Inferior parietal cortex (tissue), 1 donor: ENCODE results near the gene SATB1.

Source experiments
- DNase-seq: peaks from one replicate; pipeline ENCODE4 v3.0.0-alpha.2; 2016; ENCODE audit errors: extremely low spot score

The SATB1 gene

DNA sequence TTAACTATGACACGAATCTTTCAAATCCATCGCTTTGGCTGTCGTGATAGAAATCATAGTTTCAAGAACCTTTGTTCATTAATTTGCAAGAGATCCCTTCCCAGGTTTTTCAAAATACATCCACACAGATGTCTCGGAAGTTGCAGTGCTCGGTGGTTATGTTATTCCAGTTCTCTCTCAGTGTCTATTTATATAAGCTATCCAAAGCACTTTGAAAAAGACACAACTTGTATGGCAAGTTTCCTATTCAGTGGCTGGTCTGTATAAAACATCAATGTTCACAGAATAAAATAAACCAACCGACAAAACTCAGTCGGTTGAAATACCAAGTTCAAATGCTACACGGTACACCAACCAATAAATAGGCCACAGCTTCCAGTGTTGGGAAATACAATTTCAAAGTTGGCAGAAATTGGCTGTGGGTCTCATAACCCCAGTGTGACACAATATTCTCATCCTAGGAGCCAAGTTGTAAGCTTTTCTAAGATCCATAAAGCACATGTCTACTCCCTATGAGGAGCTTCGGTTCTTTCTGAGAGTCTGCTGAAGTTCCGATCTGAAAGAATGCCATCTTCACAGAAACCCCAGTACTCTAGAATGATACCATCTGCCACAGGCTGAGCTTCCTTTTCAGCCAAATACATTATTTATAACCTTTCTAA is 23.7 kb downstream of the SATB1 start:
- no peak for DNase-seq

DNA sequence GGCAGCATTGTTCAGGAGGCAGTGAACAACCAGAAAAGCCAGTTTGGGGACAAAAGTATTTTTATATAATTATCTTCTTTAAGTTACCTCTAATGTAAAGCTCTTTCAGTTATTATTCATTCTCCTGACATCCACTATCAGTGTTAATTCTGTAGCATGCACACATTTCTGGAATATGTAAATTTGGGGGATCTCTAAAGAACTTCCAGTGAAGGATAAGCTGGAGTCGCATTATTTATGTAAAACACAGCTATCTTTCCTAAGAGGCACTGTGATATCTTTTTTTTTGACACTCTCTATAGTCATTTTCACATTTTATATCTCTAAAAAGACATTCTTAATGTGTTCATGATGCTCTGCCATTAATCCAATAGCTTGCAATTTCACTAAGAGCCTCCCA is 26.7 kb downstream of the SATB1 start:
- no peak for DNase-seq

DNA sequence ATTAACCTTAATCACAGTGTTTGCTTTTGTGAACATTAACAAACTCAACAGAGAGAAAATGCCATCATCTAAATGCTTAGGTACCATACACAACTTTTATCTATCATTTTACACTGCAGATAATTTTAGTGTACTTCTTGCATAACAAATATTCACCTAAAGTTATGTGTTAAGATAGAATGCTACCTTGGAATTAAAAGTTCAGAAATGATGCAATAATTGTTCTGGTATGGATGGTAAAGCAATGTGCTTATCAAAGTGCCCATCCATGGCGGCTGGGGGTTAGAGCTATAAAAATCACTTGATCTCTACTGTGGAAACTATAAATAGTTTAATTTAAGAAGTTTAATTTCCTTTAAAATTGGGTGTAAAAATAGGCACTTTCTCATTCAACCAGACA is 28.7 kb downstream of the SATB1 start:
- DNase-seq: no peak

DNA sequence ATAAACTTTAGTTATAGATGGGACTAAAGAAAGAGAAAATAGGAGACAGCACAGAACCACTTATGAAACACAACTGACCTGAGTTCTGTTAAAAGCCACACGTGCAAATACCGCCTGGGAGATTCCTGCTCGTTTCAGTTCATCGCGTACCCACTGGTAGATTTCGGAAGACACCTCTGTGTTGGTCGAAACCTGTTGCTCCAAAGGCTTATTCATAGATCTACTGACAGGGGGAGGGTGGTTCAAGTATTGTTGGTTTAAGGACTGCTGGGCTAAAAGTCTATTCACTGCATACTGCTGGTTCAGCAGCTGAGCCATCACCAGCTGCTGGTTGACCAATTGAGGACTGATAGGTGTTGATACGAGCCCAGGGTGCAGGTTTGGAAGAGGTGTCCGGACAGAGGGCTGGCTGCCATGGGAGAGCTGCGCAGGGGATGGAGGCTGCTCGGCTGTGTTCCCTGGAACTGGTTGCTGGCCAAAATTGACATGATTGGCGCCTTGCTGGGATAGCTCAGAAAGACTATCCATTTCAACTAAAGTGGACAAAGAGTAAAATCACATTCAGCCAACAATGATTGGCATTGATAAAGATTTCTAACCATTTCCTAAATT is 30.6 kb downstream of the SATB1 start:
- no peak for DNase-seq

DNA sequence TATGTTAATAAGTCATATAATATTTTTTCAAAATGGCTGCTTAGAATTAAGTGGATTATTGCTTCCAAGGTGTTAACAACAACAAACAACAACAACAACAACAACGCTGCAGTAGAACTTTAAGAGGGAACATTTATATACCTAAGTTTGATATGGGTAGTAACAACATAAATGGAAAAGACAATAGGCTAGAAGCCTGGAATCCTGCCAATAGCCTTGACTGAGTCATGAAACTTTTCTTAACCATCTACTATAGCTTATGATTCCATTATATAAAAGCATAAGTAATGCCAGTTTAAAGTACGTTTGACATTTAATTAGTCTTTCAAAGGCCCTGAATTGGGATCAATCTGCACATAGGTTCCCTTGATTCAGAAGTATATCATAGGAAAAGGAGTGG is 31.2 kb downstream of the SATB1 start:
- no peak for DNase-seq

DNA sequence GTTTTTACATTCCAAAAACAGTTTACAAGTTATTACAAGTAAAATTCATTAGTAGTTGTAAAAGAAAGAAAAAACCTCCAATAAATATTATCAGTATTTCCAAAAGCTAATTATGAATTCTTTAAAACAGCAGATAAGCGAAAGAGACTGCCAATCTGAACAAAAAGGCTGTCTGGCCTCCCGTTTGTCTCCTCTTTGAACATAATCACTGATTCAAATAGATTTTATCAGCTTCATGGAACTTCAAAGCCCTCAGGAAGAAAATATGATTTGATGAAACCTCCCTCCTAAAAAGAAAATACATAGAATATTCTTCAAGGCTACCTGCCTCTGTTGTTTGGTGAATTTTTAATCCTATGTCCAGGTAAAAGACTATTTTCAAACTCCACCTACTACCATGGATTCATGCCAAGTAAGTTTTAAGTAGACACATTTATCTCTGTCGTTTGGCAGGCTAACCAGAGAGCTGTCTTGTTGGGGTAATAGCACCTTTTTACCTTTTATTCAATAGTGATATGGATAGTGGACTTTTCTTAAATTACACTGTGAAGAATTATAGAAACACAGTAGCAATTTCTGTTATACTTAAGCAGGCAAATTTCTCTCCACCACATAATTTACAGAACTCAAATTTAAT is 35.0 kb downstream of the SATB1 start:
- no peak for DNase-seq

DNA sequence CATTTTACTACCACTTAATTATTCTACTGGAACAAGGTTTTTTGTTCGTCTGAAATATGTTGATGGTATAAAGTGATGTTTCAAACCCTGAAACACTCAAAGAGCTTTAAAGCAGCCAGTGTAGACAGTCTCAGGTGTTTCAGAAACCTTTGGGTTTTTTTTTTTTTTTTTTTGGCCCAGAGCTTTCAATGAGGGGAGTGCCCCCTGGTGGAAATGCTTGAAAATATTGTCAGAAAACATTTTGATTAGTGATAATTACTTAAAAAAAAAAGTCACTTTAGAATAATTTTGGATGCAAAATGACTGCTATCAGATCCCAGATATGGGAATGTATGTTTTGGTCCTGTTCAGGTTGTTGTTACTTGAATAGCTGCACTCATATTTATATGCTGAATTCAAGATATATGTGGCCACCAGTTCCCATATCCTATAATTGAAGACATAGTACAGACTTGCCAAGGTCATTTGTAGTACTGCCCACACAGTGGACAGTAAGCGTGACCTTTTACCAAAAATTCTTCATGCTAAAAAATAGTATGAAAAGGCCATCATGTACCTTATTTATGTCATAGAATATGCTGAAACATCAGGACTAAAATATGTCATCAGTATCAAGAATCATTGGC is 35.9 kb downstream of the SATB1 start:
- no peak for DNase-seq

DNA sequence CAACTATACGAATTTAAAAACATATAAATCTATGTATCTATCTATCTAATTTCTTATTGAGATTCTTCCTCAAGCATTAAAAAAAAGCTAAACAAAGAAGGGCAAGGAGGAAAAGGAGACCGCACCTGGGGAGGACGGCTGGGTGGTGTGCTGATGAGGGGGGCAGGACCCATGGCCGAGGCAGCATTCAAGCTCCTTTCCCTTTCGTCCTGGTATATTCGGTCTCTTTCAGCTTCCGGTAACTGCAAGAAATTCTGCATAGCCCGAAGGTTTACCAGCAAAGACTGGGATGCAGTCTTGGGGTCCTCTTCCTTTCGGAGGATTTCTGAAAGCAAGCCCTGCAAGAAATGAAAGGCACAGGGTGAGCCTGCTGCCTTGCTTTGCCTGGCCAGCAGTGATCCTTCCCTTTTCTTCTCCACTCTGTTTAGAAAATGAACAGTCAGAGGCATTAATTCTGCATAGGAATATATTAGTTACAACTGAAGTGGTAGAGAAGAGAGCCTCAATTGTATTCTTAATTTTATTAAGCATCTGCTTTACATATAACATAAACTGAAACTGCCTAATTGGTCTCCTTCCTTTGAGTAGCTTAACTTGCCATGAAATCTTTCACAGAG is 38.8 kb downstream of the SATB1 start:
- DNase-seq: no peak

DNA sequence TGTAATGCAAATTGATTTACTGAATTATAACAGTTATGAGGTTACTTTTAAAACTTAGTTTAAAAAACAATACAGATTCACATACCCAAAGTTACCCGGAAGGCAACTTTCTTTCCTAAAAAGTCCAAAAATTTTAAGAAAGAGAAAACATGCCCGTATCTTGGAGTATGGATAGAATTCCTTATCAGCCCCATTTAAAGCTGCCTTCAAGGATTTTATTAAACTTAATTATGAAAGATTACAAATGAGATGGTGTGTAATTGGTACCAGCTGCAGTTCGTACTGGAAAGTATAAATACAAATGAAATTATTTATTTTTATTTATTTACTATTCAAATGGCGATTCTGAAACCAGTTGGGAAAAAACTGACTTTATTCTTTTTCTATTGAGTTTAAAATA is 39.4 kb downstream of the SATB1 start:
- DNase-seq: no peak

DNA sequence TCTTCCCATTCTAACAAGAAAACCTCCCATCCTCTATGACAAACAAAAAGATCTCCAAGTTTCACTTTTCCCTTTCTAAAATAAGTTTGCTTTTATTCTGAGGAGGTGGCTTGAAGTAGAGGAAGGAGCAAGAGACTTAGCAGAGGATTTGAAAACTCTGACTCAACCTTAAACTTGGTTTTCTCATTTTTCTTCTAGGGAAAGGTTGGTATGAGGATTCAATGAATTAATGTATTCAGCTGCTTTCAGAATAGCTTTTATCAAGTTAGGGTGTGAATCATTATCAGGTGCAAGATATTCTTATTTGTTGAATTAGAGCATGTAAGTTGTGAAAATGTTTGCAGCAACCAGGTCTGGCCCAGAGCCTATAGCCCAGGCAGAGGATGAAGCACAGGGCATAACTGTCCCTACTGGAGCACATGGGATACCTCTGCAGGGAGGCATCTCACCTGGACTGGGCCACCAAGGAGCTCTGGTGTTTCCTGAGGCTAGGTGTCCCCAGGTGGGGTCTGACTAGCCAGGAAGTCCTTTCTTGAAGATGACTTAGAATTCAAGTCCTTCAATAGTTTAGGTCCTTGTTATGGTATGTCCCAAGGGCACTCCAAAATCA is 42.3 kb downstream of the SATB1 start:
- DNase-seq: no peak

DNA sequence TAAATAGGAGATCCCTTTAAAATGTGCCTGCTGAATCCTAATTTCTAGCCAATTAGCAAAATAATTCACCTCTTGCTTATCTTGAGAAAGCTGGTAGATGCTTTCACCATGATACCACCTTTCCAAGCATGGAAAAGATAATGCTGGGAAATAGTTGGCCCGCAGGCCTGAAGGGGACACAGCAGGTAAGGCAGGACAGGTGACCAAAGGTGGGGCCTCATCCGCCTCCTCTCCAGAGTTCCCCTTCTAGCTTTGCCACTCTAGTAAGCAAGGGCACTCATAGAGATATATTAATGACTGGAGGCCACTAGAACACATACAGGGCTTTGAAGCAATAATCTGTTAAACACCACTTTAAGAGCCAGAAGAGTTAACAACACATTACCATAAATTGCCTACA is 45.5 kb downstream of the SATB1 start:
- DNase-seq: no peak

DNA sequence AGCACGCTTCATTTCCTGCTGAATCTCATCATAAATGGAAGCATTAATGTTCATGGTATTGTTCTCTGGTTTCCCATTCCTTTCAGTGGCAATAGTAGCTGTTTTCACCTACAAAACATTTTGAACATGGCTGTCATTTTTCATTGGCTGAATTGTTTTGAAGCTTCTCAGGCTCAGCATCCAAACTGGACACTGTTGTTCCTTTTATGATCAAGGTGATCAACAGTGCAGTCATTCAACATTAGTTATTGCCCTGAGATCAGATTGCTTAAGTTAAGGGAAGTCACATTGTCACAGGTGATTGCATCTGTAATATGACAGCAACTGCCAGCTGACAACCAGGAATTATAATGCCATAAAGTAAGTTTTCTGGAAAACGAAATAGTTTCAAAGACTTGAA is 46.9 kb downstream of the SATB1 start:
- DNase-seq: no peak

DNA sequence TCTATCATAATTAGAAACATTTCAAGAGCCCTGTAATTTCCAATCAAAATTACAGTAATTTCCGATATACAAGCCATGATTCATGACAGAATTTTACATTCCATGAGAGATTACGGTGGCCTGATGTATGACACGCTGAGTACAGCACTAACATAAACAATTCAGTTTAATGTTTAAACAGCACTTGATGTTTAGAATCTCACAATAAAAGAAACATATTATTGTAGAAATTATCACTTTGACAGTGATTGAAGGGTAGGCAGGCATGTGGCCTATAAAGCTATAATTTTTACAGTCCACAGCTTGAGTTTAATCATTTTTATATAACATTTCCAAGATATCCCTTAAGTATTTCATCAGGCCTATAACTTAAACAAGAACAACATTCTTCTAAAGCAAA is 48.5 kb downstream of the SATB1 start:
- no peak for DNase-seq

DNA sequence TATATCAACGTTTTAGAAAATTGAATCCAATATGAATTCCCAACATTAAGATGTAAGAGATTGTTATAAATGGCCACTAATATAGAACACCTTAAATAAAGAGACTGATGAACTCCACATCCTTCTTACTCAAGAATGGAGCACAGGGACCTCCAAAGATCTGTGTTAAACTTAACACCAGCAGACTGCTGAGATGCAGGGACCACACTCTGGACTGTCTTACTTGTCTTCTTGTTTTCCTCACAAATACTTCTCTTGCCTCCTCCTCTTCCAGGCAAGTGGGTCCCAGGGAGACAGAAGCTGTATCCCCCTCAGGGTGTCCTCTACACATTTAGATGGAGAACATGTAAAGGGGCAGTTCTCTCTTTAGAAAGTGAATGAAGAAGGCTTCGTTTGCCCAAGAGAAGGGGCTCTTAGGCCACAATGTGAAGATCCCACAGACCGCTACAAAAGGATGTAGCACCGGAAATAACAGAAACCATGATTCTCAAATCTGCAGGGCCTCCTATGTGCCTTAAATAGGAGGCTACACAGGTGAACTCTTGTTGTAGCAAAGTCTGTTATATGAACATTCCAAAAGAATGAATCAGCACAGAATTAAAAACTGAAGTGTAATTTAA is 52.2 kb downstream of the SATB1 start:
- DNase-seq: no peak

DNA sequence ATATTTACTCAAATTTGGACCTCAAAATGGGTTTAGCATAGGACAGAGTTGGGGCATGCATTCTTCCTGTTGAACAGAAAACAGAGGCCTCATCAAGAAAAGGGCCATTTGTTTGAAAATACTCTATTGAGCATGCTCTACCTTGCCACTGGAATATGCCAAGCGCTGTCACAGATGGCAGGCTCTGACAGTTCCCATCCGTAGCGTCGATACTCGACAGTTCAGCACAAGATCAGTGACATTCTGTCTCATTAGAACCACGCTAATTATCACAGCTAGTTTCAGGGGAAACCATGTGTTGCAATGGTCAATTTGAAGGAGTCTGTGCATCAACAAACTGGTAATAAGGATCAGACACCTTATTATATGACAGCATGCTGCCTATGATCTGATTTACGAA is 54.5 kb downstream of the SATB1 start:
- no peak for DNase-seq

DNA sequence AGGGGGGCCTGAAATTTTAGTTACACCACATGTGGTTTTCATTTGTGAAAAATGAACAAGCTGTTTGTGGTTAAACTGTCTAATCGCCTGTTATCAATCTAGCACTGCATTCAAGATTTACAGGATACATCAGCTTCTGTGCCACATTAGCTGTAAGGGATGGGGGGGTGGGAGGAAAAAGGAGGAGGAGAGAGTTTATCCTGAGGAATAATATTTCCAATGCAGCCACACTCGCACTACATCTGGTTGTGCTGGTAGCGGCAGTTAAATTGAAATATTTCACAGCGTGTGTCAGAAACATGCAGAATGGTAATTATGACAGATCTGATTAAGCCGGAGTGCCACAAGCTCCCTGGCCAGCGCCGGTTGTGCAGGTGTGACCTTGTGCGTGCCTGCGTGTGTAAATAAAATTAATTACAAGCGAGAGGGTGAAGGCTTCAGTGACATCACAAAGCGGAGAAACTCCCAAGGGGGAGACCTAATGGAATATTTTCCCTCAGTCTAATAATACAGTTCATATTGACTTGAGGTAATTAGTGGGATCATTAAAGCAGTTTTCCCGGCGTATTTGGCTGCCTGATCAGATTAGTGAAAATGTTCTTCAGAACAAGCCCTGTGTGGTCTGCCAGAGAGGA is 55.5 kb downstream of the SATB1 start:
- DNase-seq: no peak

DNA sequence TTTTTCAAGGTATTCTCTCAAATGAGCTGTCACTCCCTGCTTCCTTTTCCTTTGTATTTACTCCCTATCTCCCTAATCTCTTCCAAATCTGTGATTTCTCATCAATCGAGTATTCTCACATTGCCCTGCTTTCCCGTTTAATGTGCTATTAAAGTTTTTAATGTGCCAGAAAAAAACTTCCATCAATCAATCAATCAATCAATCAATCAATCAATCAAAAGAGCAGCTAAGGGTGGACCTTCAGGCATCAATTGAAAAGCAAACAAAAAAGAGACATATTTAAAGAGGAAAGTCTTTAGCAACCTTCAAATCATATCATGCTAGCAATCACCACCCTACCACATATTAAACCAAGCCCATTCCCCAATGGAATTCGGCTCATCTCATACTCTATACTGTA is 58.9 kb downstream of the SATB1 start:
- DNase-seq: no peak

DNA sequence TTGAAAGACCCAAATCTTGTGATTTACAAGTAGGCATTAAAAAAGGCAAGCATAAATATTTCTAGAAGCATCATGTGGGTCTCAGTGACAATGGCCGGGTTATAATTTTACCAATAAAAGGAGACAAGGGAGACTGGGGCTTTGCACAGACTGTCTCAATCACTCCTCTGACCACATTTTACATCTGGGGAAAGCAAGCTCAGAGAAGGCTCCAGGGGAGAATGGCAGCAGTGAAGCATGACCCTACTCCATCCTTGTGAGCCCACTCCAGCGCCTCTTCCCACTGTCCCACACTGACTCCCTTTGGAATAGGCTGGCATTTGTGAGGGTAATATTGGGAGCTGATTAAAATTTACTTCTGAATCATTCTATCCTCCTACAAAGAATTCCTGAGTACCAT is 61.8 kb downstream of the SATB1 start:
- DNase-seq: no peak

DNA sequence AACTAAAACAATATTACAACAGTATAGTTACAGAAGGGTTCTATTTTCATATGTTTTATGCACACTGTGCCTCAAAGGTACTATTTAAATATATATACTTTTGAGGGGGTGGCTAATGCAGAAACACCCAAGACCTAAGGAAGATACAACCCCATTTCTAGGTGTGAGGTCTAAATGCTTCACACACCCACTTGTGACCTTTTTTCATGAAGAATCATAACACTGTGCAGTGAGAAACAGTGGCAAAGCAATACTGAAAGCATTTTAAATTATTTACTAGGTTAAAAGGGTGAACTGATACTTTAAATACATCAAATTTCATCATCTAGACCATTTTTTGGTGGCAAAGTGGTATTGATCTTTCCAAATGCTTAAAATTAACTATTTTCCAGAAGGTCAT is 67.4 kb downstream of the SATB1 start:
- no peak for DNase-seq

DNA sequence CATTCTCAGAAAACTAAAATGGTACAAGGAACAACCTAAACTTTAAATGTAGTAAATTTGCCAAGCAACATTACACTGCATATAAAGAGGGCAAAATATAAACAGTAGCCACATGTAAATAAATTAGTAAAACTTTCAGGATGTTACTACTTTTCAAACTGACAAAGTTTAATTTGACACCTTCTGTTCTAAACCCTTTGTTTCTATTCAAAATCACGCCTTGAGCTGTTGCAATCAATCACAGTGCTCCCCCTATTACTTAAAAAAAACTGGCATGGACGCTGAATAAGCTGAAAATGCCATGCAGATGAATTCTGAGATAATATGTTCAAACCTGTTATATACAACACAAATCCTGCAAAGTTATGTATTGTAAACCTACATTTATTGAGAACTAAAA is 69.3 kb downstream of the SATB1 start:
- no peak for DNase-seq

DNA sequence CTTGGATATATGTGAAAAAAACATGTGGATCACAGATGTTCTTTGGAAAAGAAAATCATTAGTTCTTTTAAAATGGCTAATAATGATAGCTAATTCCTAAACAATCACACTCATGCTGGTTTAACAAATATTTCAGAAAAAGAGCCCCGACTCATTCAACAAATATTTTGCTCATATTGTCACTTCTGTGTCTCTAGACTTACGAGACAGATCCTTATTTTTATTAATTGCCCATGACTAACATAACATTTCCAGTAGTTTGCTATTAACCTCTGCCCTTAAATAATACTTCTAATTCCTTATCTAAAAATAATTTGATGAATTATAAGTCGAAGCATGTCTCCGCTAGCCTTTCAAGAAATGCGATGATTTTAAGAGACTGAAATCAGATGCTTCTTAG is 70.4 kb downstream of the SATB1 start:
- no peak for DNase-seq
